NOMO-1 treated with DMSO at 0.1 percent for 48 hours (cell line): ENCODE results near the gene GSG1L.

Experiments
- DNase-seq: peaks from one replicate; lab custom pipeline; 2025; ENCODE audit not compliant: unreplicated experiment; lab: John Stamatoyannopoulos, UW

The GSG1L gene

DNA sequence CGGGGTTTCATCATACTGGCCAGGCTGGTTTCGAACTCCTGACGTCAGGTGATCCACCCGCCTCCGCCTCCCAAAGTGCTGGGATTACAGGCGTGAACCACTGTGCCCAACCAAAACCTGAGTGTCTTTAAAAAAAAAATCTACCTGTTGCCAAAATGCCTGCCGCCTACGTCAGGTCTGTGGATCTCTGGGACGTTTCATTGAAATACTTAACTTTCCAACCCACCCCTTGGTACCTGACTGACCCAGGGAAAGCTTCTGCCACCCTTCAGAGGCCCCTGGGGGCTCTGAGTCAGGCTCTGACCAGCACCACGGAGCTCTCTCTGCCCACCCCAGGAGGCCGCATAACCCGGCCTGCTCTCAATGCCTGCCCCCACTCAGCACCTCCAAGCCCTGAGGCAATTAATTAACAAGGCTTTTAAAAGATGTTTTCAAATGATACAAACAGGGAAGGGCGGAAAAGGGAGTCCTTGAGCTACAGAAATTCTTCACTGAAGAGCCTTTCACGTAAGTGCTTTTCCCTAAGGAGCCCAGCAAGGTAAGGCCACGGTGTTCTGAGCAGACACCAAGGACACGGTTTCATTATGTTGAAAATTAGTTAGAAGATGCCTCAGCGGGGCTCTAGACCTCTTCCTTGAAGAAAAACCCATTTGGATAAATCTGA is 29.3 kb upstream of the GSG1L start:
- DNase-seq, result no peak

DNA sequence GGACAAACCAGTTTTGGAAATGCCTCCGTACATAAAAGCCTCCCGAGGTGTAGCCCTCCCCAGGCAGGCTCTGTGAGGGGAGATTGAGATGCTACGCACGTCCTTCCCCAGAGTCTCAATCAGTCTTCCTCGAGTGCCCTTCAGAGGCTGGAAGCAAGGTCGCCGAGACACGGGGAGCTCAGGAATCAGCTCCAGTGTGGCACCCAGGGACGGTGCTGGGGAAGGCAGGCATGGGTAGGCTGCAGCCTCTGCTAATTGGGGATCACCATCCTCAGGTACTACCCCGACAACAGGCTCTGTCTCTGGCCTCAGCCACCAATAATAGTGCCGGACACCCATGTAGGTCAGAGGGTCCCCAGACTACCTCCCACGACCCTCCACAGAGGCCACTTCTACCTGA is 28.1 kb upstream of the GSG1L start:
- DNase-seq, result no peak

DNA sequence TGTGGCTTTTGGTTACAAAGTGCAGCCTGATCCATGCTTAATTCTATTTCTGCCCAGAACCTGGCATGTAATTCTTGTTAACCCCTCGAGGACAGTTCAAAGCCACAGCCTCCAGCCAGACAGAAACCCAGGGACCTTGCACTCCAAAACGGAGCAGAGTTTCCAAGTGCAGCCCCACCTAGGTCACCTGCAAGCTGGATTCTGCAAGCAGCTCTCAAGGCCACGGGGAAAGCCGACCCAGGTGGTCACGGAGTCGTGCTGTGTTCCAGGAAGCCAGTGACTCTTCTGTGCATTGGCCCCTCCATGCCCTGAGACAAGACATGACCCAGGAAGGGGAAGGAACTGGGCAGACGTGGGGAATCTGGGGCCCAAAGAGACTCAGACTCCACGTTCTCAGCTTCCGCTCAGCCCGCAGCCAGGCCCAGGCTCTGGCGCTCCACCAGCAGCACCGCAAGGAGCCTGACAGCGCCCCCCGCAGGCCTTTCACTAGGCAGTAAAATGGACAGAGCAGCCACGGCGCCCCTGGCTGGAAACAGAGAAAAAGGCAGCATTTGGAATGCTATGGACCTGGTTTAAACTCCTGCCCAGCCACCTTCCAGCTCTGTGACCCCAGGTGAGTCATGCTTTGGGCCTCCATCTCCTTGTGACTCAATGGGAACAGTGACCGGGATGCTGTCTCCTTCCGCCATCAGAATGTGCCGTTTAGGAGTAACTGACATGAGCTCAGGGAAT is 27.3 kb upstream of the GSG1L start:
- no peak for DNase-seq

DNA sequence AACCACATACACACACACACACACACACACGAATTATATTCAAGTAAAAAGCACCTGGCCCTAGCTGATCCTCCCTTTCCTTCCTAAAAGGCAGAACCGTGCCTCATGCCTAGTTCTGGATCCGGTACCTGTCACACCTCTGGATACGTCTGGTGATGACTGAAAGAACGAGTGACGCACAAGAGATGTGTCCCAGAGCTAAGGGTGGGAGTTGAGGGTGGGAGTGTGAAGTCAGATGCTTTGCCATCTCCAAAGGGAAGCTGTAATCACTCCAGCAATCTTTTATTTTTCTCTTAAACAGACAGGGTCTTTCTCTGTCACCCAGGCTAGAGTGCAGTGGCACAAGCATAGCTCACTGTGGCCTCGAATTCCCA is 26.5 kb upstream of the GSG1L start:
- no peak for DNase-seq

DNA sequence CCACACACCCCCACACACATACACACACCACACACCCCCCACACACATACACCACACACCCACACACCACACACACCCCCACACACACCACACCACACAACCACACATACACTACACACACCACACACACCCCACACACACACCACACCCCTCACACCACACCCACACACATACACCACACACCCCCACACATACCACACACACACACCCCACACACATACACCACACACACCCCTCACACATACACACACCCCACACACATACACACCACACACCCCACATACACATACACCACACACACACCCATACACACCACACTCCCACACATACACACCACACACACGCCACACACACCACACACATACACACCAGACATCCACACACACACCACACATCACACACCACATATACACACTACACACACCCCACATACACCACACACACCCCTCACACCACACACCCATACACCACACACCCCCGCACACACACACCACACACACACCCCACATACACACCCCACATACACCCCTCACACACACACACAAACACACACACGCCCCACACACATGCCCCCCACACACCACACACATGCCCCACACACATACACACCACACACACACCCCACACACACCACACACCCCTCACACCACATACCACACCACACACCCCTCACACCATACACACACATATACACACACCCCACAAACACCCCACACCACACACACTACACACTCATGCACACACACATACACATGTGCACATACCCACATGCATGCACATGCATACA is 25.9 kb upstream of the GSG1L start:
- no peak for DNase-seq

DNA sequence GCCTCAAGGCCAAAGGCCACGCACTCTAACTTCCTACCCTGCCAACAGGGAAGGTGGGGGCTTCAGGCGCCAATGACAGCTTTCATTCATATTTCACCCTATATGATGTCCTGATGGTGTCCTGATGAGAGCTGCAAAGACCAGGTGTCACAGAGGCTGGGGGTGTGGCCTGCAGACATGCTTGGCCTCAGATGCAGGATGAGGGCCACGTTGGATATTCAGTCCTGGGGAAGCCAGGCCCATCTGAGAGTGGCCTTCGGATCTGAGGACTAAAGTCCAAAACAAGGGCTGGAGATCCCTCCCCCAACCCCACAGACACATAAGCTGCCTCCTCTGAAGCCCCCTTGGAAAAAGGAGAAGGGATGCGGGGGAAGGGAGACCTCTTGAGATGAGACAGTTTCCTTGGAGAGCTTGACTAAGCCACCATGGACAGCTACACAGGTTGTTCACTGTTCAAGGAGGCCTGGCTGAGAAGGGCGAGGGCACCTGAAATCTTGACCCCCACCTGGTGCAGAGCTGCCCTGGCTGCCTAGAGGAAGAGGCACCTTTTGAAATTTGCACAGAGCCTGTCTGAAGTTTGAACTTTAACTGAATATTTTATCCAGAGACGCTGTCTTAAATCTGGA is 24.3 kb upstream of the GSG1L start:
- DNase-seq, result no peak

DNA sequence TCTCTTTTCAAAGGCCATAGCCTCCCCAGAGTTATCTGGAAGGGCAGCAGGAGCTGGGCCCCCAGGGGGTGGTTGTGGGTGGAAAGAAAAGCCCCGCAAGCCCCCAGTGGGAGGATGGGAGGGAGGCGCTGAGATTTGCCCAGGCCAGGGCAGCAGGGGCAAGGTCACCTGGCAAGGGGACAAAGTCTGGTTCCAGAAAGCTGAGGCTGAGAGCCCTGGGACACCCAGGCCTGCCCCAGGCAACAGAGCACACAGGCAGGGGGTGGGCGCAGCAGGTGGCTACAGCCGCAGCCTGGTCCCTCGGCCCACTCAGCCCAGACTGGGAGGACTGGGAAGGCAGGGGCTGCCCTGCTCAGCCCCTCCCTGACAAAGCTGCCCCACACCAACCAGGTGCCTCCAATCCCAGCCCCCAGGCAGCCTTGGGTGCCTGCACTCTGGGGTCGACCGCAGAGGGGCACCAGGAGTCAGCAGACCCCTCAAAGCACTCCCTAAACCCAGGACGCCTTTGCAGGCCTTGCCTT is 23.7 kb upstream of the GSG1L start:
- DNase-seq, result no peak

DNA sequence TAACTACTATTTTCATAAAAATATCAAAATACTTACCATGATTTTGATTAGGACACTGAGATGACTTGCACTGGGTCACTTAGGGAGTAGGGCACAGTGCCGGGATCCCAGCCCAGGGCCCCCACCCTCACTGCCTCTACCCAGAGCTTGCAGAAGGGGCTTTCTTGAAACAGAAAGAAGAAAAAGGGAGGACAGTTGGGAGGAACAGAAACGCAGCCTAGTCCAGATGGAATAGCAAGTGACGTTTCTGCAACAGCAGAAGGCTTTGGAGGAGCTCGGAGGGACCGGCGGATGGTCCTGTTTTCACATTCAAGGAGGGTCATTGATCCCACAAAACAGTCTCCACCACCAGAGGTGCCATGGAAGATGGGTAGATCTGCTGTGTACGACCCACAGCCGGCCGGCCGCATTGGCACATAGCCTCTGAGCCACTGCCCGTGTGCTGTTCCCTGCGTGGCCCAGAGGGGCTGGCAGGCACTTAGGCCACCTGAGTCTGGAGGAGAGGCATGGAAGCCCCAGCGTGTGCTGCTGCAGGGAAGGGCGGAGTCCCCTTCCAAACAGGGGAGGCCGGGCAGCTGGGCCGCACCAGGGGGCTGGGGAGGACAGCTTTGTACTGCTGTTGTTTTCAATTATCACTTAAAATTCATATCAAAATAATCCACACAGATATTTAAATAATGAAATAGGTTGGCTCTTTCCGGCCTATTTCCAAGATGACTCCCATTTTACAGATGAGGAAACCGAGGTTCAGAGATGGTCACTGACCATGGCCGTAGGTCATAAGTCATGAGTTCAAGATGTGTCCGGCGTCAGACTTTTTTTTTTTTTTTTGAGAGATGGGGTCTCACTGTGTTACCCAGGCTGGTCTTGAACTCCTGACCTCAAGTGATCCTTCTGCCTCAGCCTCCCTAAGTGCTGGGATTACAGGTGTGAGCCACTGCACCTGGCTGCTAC is 22.9 kb upstream of the GSG1L start:
- no peak for DNase-seq

DNA sequence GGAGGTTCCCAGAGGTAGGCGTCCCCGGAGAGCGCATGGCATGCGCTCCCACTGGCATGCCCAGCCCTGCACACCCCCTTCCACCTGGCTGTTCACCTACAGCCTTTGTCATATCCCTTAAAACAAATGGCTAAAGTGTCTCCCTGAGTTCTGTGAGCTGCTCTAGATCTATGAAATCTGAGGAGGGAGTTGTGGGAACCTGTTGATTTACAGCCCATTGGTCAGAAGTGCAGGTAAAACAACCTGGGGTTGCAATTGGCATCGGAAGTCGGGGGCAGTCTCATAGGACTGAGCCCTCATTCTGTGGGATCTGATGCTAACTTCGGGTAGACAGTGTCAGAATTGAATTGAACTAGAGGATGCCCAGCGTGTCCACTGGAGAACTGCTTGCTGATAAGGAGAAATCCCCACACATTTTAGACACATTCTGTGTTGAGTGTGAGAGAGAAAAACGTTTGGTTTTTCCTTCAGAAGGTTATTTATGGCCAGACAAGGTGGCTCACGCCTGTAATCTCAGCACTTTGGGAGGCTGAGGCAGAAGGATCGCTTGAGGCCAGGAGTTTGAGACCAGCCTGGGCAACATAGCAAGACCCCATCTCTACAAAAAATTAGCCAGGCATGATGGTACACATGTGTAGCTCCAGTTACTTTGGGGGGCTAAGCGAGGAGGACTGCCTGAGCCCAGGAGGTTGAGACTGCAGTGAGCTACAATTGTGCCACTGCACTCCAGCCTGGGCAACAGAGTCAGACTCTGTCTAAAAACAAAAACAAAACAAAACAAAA is 22.1 kb upstream of the GSG1L start:
- no peak for DNase-seq

DNA sequence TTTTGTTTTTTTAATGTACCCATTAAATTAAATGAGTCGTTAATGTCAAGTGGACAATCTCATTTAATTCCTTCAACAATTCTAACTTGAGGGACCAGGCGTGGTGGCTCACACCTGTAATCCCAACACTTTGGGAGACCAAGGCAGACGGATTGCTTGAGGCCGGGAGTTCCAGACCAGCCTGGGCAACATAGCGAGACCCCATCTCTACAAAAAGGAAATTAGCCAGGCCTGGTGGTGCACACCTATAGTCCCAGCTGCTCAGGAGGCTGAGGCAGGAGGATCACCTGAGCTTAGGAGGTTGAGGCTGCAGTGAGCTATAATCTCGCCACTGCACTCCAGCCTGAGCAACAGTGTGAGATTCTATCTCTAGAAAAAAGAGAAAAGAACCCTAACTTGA is 20.7 kb upstream of the GSG1L start:
- no peak for DNase-seq

DNA sequence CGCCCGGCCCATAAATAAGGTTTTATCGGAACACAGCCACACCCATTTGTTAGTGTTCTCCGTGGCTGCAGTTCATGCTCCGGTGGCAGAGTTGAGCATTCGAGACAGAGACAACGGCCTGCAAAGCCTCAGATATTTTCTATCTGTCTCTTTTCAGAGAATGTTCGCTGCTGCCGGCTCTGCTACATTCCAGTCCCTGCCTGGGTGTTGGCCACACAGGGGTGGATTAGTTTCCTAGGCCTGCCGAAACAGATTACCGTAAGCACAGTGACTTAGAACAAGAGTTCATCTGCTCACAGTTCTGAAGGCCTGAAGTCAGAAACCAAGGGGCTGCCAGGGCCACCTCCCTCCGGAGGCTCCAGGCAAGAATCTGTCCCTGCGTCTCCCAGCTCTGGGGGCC is 19.1 kb upstream of the GSG1L start:
- no peak for DNase-seq

DNA sequence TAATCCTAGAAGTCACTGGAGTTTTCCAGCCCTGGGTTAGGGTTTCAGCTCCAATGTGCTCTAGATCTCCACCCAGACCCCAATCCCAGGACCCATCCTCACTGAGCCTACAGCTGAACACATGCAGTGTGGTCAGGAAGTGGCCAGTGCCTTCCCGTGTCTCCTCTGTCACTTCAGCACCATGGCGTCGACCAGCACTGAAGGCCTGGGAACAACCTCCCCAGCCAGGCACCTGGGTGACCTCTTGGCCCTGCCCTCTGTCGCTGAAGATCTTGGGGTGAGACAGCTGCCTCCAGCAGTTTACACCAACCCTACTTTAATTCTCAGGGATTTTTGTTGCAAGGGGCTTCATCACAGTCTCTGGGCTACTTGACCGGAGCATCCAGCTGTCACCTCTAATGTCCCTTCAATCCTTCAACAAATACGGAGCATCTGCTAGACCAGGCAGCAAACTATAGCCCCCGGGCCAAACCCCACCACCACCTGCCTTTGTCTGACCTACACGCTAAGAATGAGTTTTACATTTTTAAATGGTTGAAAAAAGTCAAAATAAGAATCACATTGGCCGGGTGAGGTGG is 18.0 kb upstream of the GSG1L start:
- DNase-seq, result no peak

DNA sequence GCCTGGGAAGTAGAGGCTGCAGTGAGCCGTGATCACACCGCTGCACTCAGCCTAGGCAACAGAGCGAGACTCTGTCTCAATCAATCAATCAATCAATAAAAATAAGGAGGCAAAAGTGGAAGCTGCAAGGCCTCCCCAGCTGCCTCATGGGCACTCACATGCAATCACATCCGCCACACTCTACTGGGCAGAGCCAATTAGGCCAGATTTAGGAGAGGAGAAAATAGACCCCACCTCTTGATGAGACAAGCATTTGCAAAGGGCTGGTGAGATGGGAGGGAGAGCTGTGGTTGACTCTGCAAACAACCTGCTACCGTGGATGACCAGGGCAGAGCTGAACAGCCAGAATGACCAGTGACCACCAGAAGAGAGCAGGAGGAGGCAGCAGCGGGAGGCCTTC is 14.7 kb upstream of the GSG1L start:
- no peak for DNase-seq

DNA sequence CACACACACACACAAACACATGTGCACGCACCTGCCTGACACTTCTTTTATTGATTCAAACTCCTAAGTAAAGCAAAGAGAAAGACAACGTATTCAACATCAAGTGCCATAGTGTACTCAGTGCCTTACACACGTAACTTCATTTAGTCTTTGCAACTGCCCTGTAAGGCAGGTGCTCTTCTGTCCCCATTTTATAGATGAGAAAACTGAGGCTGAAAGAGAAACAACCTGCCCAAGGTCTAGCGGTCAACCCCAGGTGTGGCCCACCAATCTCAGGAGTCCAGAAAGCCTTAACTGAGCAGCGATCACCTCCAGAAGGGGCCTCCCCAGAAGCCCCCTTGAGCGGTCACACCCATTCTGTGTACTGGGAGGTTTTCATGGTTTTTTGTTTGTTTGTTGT is 10.3 kb upstream of the GSG1L start:
- no peak for DNase-seq

DNA sequence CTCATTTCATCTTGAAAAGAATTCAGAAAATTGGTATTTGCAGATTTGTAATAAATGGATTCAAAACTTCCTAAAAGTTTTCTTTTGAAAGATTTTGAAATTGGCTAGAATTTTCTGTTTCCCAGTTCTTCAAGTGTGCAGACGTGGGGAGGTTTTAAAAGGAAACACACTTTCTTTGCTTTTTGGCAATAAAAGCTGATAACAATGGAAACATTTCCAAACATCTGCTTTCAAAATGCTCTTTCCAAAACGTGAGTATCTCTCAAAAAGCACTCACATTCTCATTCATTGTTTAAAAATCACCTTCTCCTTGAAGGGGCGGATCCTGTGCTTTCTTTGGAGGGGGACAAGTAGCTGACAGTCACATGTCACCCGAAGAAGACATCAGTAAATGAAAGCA is 8.6 kb upstream of the GSG1L start:
- no peak for DNase-seq

DNA sequence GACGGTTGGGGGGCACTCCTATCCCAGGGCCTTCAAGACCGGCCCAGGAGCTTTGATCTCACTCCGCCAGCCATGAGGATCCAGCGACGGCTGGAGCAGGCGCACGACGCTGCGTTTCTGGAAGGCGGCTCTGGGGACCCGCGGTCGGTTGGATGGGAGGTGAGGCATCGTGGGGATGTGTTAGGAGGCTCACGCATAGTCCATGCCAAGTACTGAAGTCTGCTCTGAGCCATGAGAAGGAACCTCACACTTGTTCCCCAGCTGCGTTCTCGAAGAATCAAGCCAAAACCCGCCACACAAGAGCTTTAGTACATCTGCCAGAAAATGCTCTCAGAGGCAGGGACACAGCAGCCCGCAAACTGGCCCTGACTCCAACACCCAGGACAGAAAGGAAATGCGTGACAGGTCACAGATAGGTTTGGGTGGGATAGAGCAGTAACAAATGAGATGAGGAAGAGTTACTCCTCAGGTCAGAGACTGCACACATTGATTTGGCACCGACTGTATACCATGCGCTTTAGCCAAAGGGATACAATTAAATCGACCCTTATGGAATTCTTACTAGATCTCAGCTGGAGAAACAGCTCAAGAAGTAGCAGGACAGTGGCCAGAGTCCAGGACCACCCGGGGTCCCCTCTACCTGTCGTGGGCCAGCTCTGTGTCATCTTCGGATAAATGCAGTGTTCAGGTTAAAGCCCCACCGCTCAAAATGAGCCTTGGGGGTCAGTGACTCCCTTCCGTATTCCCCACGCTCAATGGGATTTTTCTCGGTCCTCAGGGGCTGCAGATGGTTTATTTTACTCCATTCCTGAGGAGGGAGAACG is 6.7 kb upstream of the GSG1L start:
- DNase-seq, result no peak

DNA sequence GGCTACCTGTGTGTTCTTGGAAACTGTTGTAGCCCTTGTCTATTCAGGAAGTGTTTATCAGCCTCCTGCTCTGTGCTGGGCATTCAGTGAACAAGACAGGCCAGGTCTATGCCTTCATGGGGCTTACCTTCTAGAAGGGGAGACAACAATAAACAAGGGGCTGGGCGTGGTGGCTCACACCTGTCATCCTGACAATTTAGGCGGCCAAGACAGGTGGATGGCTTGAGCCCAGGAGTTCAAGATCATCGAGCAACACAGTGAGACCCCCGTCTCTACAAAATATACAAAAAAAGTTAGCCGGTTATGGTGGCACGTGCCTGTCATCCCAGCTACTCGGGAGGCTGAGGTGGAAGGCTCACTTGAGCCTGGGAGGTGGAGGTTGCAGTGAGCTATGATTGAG is 5.5 kb upstream of the GSG1L start:
- no peak for DNase-seq

DNA sequence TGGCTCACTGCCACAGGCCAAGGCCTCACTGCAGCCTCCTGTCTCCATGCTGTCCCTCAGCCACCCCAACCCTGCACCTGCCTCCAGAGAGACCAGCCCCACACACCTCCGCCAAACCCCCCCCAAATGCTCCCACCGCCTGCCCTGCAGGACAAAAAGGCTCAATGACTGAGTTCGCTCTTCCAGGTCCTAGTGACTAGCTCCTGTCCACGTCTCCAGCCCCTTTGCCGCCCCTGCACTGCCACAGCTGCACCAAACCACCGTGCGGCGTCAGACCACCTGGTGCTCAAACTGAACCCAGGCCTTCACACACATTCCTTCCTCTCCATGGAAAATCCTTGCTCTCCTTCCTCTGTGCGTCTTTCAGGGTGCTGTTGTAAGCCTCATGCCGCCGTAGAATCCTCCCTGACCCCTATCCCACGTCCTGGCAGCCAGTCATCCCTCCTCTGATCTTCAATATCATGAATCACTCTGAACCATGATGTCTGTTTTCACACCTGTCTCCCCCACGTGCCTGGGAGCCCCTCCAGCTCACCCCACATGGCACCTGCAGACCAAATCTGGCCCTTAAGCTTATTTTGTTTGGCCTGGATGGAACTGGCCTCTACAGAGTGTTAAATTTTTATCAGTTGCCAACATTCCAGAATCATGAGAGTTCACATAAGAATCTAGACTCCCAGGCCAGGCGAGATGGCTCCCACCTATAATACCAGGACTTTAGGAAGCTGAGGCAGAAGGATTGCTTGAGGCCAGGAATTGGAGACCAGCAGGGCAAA is 4.3 kb upstream of the GSG1L start:
- no peak for DNase-seq
